22Rv1 (cell line): Measurements from ENCODE around the gene EBF3.

Experiments
- ZFX ChIP-seq: fragments of 450-650 bp; IDR thresholded peaks from 2 replicates; pipeline ENCODE4 v1.6.1; 2017; ENCODE audit warnings: antibody characterized with exemption, borderline replicate concordance
- TF ChIP-seq, protein P1 (sequence below): fragments of 450-650 bp; IDR thresholded peaks from 2 replicates; pipeline ENCODE4 v1.5.1; 2017; ENCODE audit warnings: mild to moderate bottlenecking

DNA sequence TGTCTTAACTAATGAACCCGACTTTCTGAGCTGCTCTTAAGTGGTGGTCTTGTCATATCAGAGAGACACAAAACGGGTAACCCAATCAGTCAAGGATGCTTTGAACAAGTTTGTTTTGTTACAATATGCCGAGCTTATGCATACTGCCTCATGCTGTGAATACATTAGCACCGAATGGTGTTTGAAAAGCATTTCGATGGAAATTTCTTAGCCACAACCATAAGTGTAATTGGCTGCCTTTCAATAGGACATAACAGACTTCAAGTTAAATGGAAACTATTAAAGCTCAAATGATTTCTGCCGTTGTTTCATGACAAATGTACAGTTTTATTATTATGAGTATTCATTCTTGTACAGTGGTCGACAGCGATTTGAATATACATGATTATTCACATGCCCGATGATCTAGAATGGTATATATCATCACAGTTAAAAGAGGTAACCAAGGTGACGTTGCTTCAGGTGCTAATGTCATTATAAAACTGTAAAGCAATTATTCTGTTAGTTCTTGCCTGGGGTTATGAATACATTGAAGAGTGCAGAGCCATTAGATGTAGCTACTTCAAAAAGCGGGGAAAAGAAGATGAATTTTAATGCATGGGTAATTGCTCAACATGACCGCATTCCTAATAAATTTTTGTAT is 118.8 kb downstream of the EBF3 start:
- TF ChIP-seq, protein P1, sequence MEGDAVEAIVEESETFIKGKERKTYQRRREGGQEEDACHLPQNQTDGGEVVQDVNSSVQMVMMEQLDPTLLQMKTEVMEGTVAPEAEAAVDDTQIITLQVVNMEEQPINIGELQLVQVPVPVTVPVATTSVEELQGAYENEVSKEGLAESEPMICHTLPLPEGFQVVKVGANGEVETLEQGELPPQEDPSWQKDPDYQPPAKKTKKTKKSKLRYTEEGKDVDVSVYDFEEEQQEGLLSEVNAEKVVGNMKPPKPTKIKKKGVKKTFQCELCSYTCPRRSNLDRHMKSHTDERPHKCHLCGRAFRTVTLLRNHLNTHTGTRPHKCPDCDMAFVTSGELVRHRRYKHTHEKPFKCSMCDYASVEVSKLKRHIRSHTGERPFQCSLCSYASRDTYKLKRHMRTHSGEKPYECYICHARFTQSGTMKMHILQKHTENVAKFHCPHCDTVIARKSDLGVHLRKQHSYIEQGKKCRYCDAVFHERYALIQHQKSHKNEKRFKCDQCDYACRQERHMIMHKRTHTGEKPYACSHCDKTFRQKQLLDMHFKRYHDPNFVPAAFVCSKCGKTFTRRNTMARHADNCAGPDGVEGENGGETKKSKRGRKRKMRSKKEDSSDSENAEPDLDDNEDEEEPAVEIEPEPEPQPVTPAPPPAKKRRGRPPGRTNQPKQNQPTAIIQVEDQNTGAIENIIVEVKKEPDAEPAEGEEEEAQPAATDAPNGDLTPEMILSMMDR: no peak
- TF ChIP-seq ZFX: no peak
